ENCODE results near the gene ASCC2. TPM values are rescaled to one million over a fixed set of nuclear protein-coding genes. Genes with fewer than 3 reads are reported as not detected.

The ASCC2 gene
- total RNA-seq, 1 experiment from 2014 or later = 52.2 TPM

DNA sequence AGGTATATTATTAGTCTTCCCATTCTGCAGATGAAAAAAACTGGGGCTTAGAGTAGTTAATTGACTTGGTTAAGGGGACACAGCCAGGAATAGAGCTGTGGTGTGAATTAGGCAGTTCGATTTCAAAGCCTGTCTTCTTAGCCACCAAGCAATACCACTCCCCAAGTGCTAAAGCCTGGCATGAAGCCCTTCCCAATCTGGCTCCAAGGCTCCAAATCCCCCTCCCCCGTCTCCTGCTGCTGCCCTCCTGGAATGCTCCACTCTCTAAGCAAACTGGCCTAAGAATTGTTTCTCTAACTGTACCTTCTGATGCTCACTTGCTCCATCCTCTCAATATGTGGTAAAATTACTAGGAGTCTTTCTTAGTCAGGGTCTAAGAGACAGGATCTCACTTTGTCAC, 18.6 kb downstream of the ASCC2 start:
- DNase-seq (ENCODE audit: low spot score) = no peak

DNA sequence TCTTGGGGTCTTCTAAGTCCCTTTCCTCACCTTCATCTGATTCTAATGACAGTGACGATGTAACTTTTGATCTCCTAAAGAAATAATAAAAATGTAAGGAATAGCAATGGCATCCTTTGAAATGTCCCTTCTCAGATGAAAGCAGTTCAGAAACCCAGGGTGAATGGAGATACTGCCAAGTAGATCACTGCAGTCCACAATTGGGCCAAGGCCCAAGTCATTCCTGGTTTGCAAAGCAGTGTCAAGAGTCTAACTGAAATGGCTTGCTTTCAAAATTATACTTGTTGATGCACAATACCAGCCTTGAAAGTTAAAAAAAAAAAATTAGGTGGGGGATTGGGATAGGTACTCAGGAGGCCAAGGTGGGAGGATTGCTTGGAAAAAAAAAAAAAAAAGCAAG, 20.4 kb downstream of the ASCC2 start:
- DNase-seq (ENCODE audit: low spot score) = no peak

DNA sequence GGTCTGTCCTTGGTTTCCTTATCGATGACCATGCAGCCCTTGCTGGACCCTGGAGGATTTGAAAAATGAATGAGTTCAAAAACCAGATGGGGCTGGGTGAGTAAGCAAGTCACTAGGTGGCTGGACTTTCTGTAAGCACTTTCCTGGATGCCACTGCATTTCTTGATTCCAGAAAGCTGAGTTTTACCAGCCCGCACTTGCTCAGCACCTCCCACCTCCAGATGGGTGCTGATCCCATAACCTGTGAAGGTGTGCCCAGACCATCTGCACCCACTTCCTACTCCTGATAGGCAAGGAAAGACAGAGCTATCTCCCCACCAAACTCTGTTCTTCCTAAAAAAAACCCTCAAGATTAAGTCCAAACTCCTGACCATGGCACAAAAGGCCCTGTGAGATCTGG, 21.1 kb downstream of the ASCC2 start:
- DNase-seq (ENCODE audit: low spot score) = no peak

DNA sequence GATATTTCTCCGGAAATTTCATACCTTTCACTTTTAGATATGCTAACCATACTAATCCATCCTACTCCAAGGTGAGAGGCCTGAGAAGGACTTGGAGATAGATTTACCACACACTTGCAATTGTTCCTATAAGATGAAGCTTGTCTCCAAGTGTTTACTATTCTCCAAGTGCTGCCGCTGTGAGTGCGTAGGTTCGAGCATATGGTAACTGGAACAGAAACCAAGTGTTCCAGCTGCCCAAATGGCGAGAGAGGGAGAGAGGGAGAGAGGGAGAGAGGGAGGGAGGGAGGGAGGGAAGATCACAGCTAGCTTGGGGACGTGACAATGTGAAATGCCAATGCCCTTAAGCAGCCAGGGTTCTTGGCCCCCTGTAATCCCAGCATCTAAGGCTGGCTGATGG, 21.5 kb downstream of the ASCC2 start:
- DNase-seq (ENCODE audit: low spot score) = no peak

DNA sequence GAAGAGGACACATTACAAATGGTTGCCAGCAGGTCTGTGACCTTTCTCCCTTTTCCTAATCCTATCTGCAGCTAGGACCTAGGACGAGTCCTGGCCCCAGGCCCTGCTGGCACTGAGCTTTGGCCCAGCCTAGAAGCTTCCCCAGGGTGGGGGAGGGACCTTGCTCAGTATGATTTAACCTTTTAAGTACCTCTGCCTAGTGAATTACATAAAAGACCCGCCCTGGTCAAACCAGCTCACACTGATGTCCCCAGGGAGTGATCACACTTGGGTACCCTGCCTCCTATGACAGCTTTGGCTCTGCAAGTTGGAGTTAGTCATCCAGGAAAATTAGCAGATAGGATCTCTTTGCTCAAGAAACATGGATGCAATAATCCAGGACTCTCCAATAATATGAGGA, 21.9 kb downstream of the ASCC2 start:
- DNase-seq (ENCODE audit: low spot score) = no peak

DNA sequence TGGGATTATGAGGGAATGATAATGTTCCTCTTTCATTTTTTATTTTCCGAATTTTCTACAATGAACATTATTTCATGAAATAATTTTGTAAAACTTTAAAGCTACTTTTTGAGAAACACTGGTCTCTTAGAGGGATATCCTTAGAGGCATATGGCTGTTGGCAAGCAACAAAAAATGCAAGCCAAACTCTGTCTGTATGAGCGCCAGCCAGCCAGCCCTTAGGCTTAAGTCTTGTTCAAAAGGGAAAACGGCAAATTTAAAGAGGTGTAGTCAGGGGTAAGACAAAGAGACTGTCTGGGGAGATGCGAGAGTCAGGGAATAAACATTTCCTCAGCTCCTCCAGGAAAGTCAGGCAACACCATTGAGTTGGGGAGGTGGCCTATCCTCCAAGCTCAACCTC, 22.5 kb downstream of the ASCC2 start:
- no peak for DNase-seq (ENCODE audit: low spot score)

DNA sequence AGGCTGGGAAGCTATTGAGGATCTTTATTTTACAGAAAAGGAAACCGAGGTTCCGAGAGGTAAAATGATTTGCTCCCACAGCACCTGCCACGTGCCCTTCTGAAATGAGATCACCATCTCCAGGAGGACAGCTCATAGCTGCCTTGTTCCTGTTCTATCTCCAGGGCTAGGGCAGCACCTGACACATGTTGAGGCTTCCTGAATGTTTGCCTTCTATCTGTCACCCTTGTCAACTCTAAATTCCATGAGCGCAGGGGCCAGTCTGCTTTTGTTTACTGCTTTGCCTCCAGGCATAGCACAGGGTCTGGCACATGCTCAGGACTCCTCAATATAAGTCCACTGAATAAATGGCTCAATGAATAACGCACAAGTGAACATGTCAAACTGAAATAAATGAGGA, 24.1 kb downstream of the ASCC2 start:
- DNase-seq (ENCODE audit: low spot score) = no peak

DNA sequence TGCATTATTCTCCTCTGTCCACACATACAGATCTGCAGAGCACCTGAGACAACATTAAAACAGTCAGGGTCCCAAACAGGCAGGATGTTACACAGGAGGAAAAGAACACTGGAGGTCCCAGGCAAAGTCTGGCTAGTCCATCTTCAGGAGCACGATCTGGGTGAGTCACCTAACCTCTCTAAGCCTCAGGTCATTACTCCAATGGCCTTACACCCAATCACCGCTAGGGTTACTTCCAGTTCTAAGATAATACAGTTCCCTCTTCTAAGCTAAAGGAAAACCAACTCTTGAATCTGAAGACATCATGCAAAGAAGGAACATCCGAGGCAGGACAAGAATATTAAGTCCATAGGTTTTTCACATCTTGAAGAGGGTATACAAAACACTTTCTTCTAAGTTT, 24.5 kb downstream of the ASCC2 start:
- DNase-seq (ENCODE audit: low spot score) = peak; percentile 72

DNA sequence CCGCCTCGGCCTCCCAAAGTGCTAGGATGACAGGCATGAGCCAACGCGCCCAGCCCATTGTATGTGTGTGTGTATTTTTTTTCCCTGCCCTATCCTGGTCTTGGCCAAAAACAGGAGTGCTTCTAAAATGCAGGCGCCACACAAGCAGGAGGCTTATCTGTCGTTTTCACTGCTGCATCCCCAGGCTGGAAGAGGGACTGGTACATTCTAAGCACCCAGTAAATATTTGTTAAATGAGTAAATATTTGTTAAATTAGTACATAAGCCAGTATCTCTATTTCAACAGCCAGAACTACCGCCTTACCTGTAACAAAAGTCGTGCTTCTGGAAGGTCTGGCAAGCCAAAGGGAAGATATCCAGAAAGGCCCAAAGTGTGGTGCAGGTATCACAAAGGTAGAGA, 24.9 kb downstream of the ASCC2 start:
- no peak for DNase-seq (ENCODE audit: low spot score)

DNA sequence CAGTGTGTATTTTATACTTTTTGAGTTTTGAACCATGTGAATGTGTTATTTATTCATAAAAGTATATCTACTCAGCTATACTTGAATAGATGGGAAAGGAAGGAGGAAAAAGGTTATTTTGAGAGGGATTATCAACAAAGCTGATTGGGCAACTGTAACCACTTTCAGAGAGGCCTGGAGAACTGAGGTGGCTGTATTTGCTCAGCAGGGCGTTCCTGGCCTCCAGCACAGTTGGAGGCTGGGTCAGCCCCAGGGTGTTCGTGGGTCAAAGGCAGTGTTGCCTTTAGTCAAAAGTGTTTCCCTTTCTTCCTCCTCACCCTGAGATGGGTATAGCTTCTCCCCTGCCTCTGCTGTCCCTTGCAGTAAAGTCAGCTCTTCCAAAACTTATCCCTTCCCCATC, 26.7 kb downstream of the ASCC2 start:
- DNase-seq (ENCODE audit: low spot score) = no peak

DNA sequence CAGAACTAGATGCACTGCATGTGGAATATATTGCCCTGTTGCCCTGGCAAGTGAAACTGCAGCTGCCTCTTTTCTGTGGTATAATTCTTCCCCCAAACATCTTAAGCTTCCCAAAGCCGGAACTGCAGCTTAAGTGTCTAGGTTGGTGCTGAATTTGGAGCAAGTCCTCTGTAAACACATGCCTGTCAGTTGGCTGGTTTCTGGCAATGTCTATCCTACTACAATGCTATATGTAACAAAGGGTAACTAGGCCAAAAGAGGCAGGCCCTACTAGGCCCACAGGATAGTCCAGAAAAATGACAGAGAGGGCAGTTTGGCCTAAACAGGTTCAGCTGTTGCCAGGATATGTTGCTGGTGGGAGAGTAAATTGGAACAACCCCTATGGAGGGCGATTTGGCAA, 27.9 kb downstream of the ASCC2 start:
- no peak for DNase-seq (ENCODE audit: low spot score)

DNA sequence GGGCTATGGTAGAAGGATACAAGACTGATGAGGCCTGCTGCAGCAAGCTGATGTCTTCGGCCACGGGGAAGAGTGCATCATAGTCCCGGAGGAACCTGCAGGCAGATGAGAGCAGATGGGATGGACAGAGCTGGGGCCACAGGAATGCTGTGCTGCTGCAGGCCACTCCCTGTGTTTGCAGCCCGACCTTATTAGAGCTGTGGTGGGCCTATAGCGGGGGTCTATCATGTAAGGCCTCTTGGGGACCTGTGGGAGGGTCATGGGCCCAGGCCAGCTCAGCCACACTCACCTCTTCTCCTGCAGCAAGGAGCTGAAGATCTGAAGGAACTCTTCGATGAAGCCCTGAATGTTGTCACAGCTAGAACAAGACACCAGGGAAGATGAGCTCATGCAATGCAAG, 31.9 kb downstream of the ASCC2 start:
- no peak for DNase-seq (ENCODE audit: low spot score)

DNA sequence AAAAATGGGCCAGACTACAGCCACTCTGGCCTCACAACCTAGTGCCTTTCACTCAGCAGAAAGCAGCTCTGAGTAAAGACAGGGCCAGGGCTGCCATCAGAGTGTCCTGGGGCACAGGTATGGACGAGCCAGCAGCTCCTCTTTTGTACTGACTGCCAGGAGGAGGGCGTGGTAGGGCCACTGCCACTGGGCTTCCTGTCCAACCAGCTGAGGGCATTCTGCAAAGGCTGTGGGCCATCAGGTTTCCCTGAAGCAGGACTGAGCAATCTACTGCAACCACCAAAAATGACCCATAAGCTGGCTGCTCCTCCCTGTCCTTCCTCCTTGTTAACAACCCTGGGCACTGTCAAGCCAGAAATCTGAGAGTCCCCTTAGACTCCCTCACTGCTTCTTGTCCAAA, 33.1 kb downstream of the ASCC2 start:
- DNase-seq (ENCODE audit: low spot score) = no peak

DNA sequence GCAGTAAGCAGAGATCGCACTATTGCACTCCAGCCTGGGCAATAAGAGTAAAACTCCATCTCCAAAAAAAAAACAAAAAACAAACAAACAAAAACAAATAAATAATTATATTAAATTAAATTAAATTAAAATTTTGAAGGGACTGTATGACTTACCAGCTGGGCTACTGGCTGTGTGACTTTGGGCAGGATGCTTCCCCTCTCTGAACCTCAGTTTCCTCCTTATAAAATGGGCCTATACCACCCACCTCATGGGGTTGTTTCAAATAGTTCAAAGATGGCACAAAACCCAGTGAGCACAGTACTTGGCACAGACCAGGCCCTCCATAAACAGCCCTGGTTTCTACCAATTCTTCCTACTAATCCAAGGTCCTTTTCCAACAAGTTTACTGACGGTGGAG, 34.9 kb downstream of the ASCC2 start:
- DNase-seq (ENCODE audit: low spot score) = no peak

DNA sequence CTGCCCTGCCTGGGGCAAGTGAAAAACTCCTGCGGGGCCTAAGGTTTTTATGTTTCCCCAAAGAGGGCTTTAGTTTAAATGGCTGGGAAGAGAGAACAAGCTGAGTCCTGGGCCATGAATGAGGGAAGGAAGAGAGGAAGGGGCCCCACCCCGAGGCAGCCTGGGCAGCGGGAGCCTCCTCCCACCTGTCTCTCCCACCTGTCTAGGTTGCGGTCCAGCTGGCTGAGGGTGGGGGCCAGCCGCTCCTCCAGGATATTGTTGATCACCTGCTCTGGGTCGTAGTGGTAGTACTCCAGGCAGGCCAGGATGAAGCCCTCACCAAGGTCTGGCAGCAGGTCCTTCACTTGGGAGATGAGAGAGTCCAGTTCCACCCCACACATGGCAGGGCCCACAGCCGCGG, 36.3 kb downstream of the ASCC2 start:
- no peak for DNase-seq (ENCODE audit: low spot score)

DNA sequence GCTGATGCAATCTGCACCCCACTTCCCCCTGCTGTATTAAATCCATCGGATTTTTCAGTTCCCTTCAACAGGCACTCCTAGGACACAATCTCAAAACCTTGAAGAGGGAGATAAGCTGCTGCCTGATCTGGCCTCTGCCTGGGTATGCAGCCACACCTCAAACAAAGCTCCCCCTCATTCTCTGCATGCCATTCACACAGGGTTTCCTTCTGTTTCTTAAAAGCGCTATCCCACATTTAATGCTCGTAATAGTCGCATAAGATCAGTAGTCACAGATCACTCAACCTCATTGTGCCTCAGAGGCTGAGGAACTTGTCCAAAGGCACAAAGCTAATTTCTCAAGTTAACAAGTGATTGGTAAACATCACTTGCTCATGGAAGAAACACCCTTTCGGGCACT, 36.9 kb downstream of the ASCC2 start:
- no peak for DNase-seq (ENCODE audit: low spot score)

DNA sequence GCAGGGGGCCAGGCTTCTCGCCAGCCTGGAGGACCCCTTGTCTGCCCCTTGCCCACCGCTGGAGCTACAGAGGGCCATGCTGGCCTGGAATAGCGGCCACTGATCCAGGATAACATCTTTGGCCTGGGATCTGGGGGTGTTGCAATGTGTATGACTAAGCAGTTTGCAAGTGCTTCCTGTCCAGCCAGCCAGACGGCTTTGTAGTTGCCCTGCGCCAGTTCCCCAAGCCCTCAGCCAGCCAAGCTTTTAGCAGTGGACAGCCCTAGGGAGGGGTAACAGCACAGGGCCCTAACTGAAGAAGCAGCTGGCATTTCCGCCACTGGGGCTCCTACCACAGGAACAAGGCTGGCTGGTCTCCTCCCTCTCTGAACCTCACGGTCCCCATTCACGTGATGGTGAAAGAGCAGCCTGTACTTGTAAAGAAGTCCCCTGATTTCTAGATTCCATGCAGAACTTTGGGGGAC, 38.8 kb downstream of the ASCC2 start:
- DNase-seq (ENCODE audit: low spot score) = peak; percentile 99

DNA sequence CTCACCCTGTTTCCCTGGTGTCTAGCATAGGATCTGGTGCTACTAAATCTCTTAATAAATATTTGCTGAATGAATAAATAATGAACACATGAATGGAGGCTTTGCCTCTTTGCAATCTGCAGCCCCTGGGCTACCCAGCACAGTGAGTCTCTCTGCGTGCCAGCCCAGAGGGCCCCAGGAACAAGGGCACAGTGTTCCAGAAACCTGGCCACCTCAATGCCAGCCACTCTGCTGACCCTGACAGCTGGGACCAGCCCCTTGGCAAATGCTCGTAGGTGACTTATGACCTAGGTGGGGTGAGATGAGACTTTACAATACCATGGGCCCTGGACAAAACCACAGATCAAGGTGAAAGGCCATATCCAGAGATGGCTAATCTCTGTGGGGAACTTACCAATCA, 39.3 kb downstream of the ASCC2 start:
- no peak for DNase-seq (ENCODE audit: low spot score)

DNA sequence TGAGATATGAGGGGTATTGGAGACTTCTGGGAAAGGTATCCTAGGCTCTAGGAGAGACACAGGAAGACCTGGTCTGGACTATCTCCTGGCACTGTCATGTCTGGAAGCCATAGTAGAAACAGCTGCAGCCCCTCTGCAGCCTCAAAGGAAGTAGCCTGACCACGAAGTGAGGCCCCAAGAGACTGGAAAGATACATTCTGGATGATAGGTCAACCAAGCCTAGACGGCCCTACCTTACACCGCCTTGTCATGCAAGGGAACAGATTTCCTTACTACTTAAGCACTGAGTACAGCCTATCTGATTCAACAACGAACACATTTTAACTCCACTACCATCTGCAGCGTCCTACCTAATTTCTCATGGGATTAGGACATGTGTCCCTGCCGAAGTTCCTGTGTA, 39.8 kb downstream of the ASCC2 start:
- DNase-seq (ENCODE audit: low spot score) = peak; percentile 54

DNA sequence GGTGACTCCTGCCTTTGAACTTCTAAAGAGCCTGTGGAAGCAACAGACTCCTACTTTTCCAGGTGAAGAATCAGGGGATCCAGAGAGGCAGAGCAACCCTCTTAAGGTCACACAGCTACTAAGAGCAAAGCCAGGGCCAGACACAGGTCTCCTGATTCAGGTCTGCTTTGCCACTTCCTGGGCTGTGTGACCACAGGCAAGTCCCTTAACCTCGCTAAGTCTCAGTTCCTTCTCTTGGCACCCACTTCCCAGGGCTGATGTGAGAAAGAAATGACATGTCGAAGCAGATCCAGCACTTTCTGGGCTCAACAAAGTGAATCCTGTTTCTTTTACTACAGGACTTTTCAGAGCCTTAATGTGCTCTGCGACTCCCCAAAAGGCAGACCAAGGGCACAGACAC, 40.7 kb downstream of the ASCC2 start:
- DNase-seq (ENCODE audit: low spot score) = no peak

DNA sequence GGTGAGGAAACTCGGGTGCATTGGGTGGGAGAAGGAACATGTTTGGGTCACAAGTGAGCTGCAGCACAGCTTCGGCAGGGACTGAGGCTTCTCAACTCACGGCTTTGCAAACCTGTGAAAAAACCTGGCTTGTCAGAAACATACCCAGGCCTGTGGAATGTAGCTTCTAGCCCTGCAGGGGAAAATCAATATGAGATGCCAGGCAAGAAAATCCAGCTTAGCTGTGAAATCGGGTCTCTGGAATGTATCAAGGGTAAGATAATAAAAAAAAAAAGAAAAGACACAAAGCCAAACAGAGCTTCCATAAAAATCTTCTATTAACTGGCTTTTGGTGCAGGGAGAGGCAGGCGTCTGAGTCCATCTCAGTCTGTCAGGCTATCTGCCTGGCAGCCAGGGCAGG, 42.4 kb downstream of the ASCC2 start:
- DNase-seq (ENCODE audit: low spot score) = no peak

DNA sequence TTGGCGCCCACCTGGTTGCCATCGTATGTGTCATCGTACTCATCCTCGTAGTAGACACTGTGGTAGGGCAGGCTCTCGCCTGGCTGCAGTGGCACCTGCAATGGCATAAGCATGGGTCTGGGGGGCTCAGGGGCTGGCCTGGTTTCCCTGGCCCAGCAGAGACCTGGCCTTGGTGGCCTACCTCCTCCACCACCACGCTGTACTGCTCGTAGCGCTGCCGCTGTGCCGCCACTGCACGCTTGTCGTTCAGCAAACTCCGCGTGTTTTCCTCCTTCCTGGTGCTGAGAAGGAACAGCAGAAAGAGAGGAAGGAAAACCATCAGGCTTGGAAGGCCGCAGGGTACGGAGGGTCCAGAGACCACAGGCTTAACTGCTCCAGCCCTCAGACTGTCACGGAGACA, 44.7 kb downstream of the ASCC2 start:
- DNase-seq (ENCODE audit: low spot score) = no peak

DNA sequence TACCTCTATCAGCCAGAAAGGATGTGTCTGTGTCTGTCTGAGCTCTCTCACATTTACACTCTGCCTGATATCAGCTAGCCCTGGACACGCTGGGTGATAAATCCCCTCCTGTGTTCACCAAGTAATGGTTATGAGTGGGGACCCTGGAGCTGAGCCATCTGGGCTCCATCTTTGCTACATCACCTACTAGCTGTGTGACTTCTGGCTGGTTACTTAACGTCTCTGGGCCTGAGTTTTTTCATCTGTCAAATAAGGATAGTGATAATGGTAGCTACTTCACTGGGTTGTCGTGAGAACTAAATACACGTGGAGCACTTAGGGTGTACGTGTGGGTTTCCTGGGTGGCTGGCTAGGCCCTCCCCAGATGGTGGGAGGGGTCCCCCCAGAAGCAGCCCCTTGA, 48.0 kb downstream of the ASCC2 start:
- no peak for DNase-seq (ENCODE audit: low spot score)

DNA sequence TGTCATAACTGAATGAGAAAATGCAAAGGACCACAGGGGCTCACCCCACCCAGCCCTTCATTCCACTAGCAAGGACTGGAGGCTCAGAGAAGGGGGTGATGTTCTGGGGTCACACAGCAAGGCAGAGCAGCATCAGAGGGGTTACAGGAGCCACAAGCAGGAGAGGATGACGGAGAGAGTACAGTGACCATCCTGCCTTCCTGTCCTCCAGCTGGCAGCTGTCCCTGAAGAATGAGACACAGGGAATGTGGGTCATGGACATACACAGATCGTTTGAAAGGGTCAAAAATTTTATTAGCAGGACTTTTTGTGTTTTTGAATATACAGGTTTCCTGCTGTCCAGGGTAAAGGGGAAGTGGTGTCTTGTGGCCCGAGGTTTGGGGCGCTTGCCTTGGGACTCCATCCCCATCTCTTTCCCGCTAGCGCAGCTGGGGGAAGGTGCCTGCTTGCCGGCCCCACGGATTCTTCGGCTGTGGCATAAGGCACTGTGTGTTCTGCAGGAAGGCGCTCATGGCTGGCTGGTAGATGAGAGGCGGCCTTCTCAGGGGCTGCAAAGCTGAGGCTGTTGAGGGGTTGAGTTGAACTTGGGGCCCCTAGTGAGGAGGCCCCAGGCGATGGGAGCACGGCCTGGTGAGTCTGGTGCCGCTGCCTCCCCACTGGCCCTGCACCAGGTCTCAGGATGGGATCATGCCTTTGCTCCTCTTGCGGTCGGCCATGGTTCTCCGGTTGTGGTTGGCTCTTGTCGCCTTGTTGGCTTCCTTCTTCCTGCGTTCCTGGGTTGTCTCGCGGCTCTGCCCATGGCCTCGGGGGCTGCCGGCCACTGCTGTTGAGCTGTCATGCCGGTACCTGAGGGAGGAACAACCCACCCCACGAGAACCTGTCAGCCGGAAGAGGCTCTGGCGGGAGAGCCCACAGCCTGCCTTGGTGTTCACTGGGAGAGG, 49.5 kb downstream of the ASCC2 start:
- no peak for DNase-seq (ENCODE audit: low spot score)

All from HT-29 (cell line).